Ishikawa (cell line): ENCODE results near the gene SAC3D1.

Experiments used
- CEBPB ChIP-seq: IDR thresholded peaks from 2 replicates; pipeline ENCODE4 v1.6.1; 2012
- CREB1 ChIP-seq: IDR thresholded peaks from 2 replicates; pipeline ENCODE4 v1.6.1; 2012; ENCODE audit warnings: low read depth
- EGR1 ChIP-seq: IDR thresholded peaks from 2 replicates; pipeline ENCODE4 v1.6.1; 2012
- EP300 ChIP-seq: IDR thresholded peaks from 2 replicates; pipeline ENCODE4 v1.6.1; 2012; ENCODE audit warnings: borderline replicate concordance
- FOXM1 ChIP-seq: IDR thresholded peaks from 2 replicates; pipeline ENCODE4 v1.6.1; 2012; ENCODE audit warnings: low read depth, borderline replicate concordance
- MAX ChIP-seq: IDR thresholded peaks from 2 replicates; pipeline ENCODE4 v1.6.1; 2012
- NFIC ChIP-seq: IDR thresholded peaks from 2 replicates; pipeline ENCODE4 v1.6.1; 2012
- RAD21 ChIP-seq: IDR thresholded peaks from 2 replicates; pipeline ENCODE4 v1.6.1; 2012; ENCODE audit warnings: low read depth
- REST ChIP-seq: IDR thresholded peaks from 2 replicates; pipeline ENCODE4 v1.6.1; 2012; ENCODE audit warnings: low read depth, mild to moderate bottlenecking
- TAF1 ChIP-seq: IDR thresholded peaks from 2 replicates; pipeline ENCODE4 v1.6.1; 2012; ENCODE audit warnings: low read depth, mild to moderate bottlenecking
- TCF12 ChIP-seq: IDR thresholded peaks from 2 replicates; pipeline ENCODE4 v1.6.1; 2012; ENCODE audit warnings: low read depth
- TEAD4 ChIP-seq: IDR thresholded peaks from 2 replicates; pipeline ENCODE4 v1.6.1; 2012
- YY1 ChIP-seq: IDR thresholded peaks from 2 replicates; pipeline ENCODE4 v1.6.1; 2012; ENCODE audit warnings: low read depth
- ZBTB7A ChIP-seq: IDR thresholded peaks from 2 replicates; pipeline ENCODE4 v1.6.1; 2012; ENCODE audit warnings: low read depth
- TF ChIP-seq, protein P1 (sequence below): IDR thresholded peaks from 2 replicates; pipeline ENCODE4 v1.6.1; 2012

SAC3D1 gene

DNA sequence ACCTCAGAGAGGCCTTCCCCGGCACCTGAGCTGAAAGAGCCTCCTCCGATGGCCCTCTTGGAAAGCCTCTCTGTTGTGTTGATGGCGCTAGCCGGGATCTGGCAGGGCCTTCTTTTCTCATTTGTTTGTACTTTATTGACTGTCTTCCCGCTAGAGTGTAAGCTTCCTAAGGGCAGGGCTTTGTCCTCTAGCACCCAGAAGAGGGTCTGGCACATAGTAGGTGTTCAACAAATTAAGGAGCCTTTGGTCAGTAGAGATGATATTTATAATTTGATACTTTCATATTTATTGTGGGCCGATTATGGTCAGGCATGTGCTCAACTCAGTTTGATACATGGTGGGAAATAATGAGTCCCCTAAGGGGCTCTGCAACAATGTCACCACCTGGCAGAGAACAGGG lies 23.1 kb upstream of the SAC3D1 start:
- TF ChIP-seq RAD21 (no peak), EP300 (no peak), CREB1 (no peak), FOXM1 (no peak), NFIC (no peak), ZBTB7A (no peak), REST (no peak), TCF12 (no peak), CEBPB (no peak), YY1 (no peak), TEAD4 (no peak), EGR1 (no peak), TAF1 (no peak), MAX (no peak)
- TF ChIP-seq, protein P1, sequence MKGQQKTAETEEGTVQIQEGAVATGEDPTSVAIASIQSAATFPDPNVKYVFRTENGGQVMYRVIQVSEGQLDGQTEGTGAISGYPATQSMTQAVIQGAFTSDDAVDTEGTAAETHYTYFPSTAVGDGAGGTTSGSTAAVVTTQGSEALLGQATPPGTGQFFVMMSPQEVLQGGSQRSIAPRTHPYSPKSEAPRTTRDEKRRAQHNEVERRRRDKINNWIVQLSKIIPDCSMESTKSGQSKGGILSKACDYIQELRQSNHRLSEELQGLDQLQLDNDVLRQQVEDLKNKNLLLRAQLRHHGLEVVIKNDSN = no peak

GRCh38 chr11:65019824-65020223 lies 21.2 kb upstream of the SAC3D1 start:
- TF ChIP-seq EGR1 = no peak
- TF ChIP-seq, protein P1 = no peak
- TF ChIP-seq FOXM1 = no peak
- no peak for TF ChIP-seq RAD21
- TF ChIP-seq TCF12 = no peak
- no peak for TF ChIP-seq YY1
- no peak for TF ChIP-seq TEAD4
- no peak for TF ChIP-seq CEBPB
- no peak for TF ChIP-seq ZBTB7A
- TF ChIP-seq CREB1 = no peak
- no peak for TF ChIP-seq REST
- TF ChIP-seq NFIC = no peak
- no peak for TF ChIP-seq TAF1
- no peak for TF ChIP-seq EP300
- no peak for TF ChIP-seq MAX

DNA sequence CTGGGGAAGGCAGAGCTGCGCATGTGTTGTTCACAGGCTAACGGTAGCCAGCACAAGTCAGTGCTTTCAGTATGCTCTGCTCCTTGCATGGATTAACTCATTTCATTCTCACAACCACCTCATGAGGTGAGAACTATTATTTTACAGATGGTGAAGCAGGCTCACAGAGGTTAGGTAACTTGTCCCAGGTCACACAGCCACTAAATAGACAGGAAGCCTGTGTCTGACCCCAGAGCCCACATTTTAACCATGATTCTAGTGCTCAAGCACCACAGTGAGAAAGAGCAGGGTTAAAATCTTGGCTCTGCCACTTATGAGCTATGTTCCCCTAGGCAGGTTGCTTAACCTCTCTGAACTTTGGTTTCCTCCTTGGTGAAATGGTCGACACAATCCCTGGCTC lies 20.0 kb upstream of the SAC3D1 start:
- no peak for TF ChIP-seq EGR1
- TF ChIP-seq TCF12 = no peak
- TF ChIP-seq CEBPB = no peak
- no peak for TF ChIP-seq TAF1
- TF ChIP-seq MAX = no peak
- TF ChIP-seq CREB1 = no peak
- no peak for TF ChIP-seq EP300
- no peak for TF ChIP-seq TEAD4
- TF ChIP-seq, protein P1 = no peak
- TF ChIP-seq ZBTB7A = no peak
- no peak for TF ChIP-seq FOXM1

DNA sequence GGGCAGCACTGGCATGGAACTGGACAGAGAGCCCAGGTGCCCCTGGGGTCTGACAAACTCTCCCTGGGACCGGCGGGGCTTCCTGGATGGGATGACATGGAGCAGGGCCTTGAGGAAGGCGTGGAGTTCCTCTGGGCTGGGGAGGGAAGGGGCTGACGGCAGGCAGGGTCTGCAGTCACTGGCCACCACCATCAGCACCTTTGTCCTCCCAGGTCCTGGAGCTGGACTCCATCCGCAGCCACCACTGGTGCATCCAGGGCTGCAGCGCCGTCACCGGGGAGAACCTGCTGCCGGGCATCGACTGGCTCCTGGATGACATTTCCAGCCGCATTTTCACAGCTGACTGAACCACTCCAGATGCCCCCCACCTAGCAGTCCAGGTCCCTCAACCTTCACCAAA lies 19.5 kb upstream of the SAC3D1 start:
- TF ChIP-seq REST (no peak), ZBTB7A (no peak), NFIC (no peak), CEBPB (no peak), EGR1 (no peak), CREB1 (no peak), TEAD4 (no peak)
